ENCODE measurements around the gene DAPL1. TPM values are rescaled to one million over a fixed set of nuclear protein-coding genes. Genes with fewer than 3 reads are reported as not detected.

The DAPL1 gene
- total RNA-seq, 1 donor from 2014 or later: not detected

- TF ChIP-seq CTCF (conservative IDR thresholded peaks at IDR 0.05): no peak
- Mint-ChIP-seq H3K27me3 (ENCODE audit: low read depth) (no peaks in the 10 kb centered on the region), H3K4me1 (peaks cover 3% of the 10 kb centered on the region), H3K4me3 (no peak overlapping the region), H3K36me3 (ENCODE audit: low read depth) (no peaks in the 10 kb centered on the region), H3K9me3 (peaks cover 2% of the 10 kb centered on the region), H3K27ac (ENCODE audit: unreplicated experiment) (no peak overlapping the region)
- DNase-seq (ENCODE audit: low read depth, low spot score): no peak
Observed at GRCh38 chr2:158783923-158784322, 11.2 kb upstream of the DAPL1 start.

GRCh38 chr2:158786897-158787296, 8.2 kb upstream of the DAPL1 start:
- no peak for TF ChIP-seq CTCF (conservative IDR thresholded peaks at IDR 0.05)
- Mint-ChIP-seq H3K4me3 (no peak overlapping the region), H3K4me1 (peaks cover 7% of the 10 kb centered on the region), H3K36me3 (ENCODE audit: low read depth) (no peaks in the 10 kb centered on the region), H3K27ac (ENCODE audit: unreplicated experiment) (peak overlapping the region; percentile 90), H3K27me3 (ENCODE audit: low read depth) (no peaks in the 10 kb centered on the region), H3K9me3 (peaks cover 2% of the 10 kb centered on the region)
- DNase-seq (ENCODE audit: low read depth, low spot score): no peak

- Mint-ChIP-seq H3K4me3 (no peak overlapping the region), H3K4me1 (peaks cover 7% of the 10 kb centered on the region), H3K27me3 (ENCODE audit: low read depth) (no peaks in the 10 kb centered on the region), H3K36me3 (ENCODE audit: low read depth) (no peaks in the 10 kb centered on the region), H3K27ac (ENCODE audit: unreplicated experiment) (no peak overlapping the region), H3K9me3 (no peaks in the 10 kb centered on the region)
- DNase-seq (ENCODE audit: low read depth, low spot score): no peak
- TF ChIP-seq CTCF (conservative IDR thresholded peaks at IDR 0.05): no peak
Observed at GRCh38 chr2:158788951-158789350, 6.2 kb upstream of the DAPL1 start.

- Mint-ChIP-seq H3K9me3 (no peaks in the 10 kb centered on the region), H3K4me1 (no peaks in the 10 kb centered on the region), H3K4me3 (no peak overlapping the region), H3K36me3 (ENCODE audit: low read depth) (no peaks in the 10 kb centered on the region), H3K27ac (ENCODE audit: unreplicated experiment) (no peak overlapping the region), H3K27me3 (ENCODE audit: low read depth) (peaks cover 3% of the 10 kb centered on the region)
- no peak for DNase-seq (ENCODE audit: low read depth, low spot score)
- TF ChIP-seq CTCF (conservative IDR thresholded peaks at IDR 0.05): no peak
Observed at GRCh38 chr2:158796652-158797051, 1.5 kb downstream of the DAPL1 start.

- Mint-ChIP-seq H3K36me3 (ENCODE audit: low read depth) (no peaks in the 10 kb centered on the region), H3K4me1 (no peaks in the 10 kb centered on the region), H3K27ac (ENCODE audit: unreplicated experiment) (no peak overlapping the region), H3K9me3 (no peaks in the 10 kb centered on the region), H3K27me3 (ENCODE audit: low read depth) (peaks cover 3% of the 10 kb centered on the region), H3K4me3 (no peak overlapping the region)
- no peak for DNase-seq (ENCODE audit: low read depth, low spot score)
- no peak for TF ChIP-seq CTCF (conservative IDR thresholded peaks at IDR 0.05)
Observed at GRCh38 chr2:158797963-158798700, 3.0 kb downstream of the DAPL1 start.
